ENCODE data around the gene MAML3. TPM values are rescaled to one million over a fixed set of nuclear protein-coding genes. Genes with fewer than 3 reads are reported as not detected.

The MAML3 gene
- total RNA-seq, 4 donors from 2014 or later: 2.4 to 50.5 (median 17.8) TPM

GRCh38 chr4:140111256-140111655 lies 42.7 kb downstream of the MAML3 start:
- H3K36me3 ChIP-seq: no peaks in the 10 kb centered on the region
- no peak overlapping the region for H3K4me3 ChIP-seq
- H3K9me3 ChIP-seq: no peaks in the 10 kb centered on the region
- H3K4me1 ChIP-seq: no peaks in the 10 kb centered on the region
- intact Hi-C loops (cut with DNase I; ENCODE audit: low total_unique reads): no loop called here
- no peaks in the 10 kb centered on the region for H3K27me3 ChIP-seq
- DNase-seq: no peak
- no peak for TF ChIP-seq POLR2A (IDR thresholded peaks at IDR 0.05)
- TF ChIP-seq, protein P1, sequence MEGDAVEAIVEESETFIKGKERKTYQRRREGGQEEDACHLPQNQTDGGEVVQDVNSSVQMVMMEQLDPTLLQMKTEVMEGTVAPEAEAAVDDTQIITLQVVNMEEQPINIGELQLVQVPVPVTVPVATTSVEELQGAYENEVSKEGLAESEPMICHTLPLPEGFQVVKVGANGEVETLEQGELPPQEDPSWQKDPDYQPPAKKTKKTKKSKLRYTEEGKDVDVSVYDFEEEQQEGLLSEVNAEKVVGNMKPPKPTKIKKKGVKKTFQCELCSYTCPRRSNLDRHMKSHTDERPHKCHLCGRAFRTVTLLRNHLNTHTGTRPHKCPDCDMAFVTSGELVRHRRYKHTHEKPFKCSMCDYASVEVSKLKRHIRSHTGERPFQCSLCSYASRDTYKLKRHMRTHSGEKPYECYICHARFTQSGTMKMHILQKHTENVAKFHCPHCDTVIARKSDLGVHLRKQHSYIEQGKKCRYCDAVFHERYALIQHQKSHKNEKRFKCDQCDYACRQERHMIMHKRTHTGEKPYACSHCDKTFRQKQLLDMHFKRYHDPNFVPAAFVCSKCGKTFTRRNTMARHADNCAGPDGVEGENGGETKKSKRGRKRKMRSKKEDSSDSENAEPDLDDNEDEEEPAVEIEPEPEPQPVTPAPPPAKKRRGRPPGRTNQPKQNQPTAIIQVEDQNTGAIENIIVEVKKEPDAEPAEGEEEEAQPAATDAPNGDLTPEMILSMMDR (IDR thresholded peaks at IDR 0.05): no peak
- H3K27ac ChIP-seq: no peak overlapping the region

DNA sequence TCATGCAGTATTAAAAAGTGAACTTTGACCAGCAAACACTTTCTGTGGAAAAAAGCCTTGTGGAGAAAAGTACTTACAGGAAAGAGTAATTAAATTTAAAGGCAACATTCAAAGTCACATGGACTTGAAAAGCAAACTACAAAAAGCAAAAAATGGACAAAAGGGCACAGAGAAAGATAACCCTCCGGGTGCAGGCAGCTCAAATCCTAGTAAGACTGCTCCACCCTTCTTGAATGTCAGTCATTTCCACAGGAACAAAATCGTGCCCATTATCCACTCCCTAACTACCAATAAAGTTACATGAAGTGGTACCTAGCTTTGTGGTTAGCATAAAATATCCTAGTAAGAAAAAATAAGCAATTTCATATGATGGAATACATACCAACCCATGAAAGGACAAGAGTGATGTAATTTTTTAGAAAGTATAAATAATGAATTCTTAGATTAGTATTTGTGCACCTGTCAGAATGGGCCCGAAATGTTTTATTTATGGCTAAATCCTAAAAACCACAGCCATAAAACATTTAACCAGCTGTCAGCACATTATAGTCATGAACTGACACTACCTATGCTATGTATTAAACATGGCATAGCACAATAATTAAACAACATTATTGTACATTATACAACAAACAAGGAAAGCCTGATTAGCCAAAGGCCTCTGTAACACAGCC lies 43.3 kb downstream of the MAML3 start:
- no peak for DNase-seq
- Histone ChIP-seq H3K36me3 (no peaks in the 10 kb centered on the region), H3K4me3 (no peak overlapping the region), H3K4me1 (no peaks in the 10 kb centered on the region), H3K27ac (no peak overlapping the region), H3K27me3 (no peaks in the 10 kb centered on the region), H3K9me3 (no peaks in the 10 kb centered on the region)
- intact Hi-C loops (cut with DNase I; ENCODE audit: low total_unique reads): no loop called here
- no peak for TF ChIP-seq POLR2A (IDR thresholded peaks at IDR 0.05)
- TF ChIP-seq, protein P1 (IDR thresholded peaks at IDR 0.05): no peak

- no peaks in the 10 kb centered on the region for H3K36me3 ChIP-seq
These were observed 44.2 kb downstream of the MAML3 start for GRCh38 chr4:140109737-140110136.

DNA sequence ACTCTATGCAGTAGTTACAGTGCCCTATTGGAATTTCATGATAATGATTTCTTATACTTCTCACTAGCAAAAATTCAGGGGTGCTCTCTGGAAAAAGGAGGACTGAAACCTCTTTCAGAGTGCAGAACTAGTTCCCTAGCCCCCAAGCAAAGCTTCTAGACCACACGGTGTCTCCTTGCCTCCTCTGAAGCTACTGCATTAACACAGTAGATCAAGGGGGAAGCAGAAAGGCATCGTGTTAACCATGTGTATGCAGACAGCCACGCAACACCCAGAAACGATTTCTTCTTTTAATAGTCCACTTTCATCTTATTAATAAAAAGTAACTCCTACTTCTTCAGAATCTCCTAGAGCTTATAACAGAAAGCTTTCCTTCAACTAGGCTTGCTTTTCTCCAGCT lies 44.7 kb downstream of the MAML3 start:
- no peaks in the 10 kb centered on the region for H3K27me3 ChIP-seq
- H3K36me3 ChIP-seq: no peaks in the 10 kb centered on the region
- DNase-seq: no peak
- H3K4me3 ChIP-seq: no peak overlapping the region
- intact Hi-C loops (cut with DNase I; ENCODE audit: low total_unique reads): no loop called here
- no peaks in the 10 kb centered on the region for H3K9me3 ChIP-seq
- TF ChIP-seq, protein P1 (IDR thresholded peaks at IDR 0.05): no peak
- no peak for TF ChIP-seq POLR2A (IDR thresholded peaks at IDR 0.05)
- no peak overlapping the region for H3K27ac ChIP-seq
- no peaks in the 10 kb centered on the region for H3K4me1 ChIP-seq

More at GRCh38 chr4:140109737-140110136, 44.2 kb downstream of the MAML3 start:
- H3K9me3 ChIP-seq: no peaks in the 10 kb centered on the region
- no peak overlapping the region for H3K4me3 ChIP-seq
- H3K4me1 ChIP-seq: no peaks in the 10 kb centered on the region
- no peak for TF ChIP-seq POLR2A (IDR thresholded peaks at IDR 0.05)
- TF ChIP-seq, protein P1 (IDR thresholded peaks at IDR 0.05): no peak
- H3K27me3 ChIP-seq: no peaks in the 10 kb centered on the region
- no peak overlapping the region for H3K27ac ChIP-seq
- intact Hi-C loops (cut with DNase I; ENCODE audit: low total_unique reads): no loop called here
- no peak for DNase-seq

GRCh38 chr4:140108713-140109230 lies 45.2 kb downstream of the MAML3 start:
- Histone ChIP-seq H3K9me3 (no peaks in the 10 kb centered on the region), H3K4me3 (no peak overlapping the region), H3K36me3 (no peaks in the 10 kb centered on the region), H3K4me1 (no peaks in the 10 kb centered on the region), H3K27me3 (no peaks in the 10 kb centered on the region), H3K27ac (no peak overlapping the region)
- no peak for DNase-seq
- no peak for TF ChIP-seq POLR2A (IDR thresholded peaks at IDR 0.05)
- intact Hi-C loops (cut with DNase I; ENCODE audit: low total_unique reads): no loop called here

Data from uterus (tissue), 4 donors.